NCI-H2081 treated with DMSO at 0.1 percent for 48 hours (cell line): ENCODE results near the gene NFKBIZ.

Source experiments
- DNase-seq: peaks from one replicate; lab custom pipeline; 2025; lab: John Stamatoyannopoulos, UW

NFKBIZ gene

DNA sequence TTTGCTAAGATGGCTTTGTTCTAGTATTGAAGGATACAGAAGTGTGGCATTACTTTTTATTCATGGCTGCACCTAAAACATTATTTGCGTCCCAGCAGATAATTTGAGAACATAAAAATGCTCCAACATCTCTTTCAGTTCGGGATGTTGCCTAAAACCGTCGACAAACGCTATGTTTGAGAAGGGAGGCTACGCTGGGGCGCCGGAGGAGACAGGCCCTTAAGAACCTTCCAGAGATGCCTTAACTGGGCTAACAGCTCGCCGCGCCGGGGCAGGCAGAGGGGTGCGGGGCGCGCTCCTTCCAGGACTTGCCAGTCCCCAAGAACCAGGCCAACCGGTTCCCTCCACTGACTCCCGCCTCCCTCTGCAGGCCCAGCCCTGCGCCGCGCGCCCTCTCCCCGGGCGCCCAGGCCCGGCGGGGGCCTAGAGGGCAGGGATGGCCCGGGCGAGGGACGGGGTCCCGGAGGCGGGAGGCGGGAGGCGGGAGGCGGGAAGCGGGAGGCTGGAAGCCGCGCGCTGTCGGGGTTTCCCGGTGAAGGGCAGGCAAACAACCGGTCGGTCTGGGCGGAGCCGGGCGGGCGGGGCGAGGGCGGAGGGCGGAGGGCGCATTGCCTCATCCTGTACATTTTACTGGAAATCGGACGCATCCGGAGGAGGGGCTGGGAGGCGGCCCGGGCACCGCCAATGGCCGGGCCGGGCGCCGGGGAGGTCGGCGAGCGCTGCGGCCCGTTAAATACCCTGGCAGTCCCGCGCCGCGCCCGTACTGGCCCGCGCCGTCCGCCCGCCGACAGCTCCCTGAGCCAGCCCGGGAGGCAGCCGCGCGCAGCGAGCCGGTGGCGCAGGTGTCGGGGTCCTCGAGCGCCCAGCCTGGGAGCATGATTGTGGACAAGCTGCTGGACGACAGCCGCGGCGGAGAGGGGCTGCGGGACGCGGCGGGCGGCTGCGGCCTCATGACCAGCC is at the start of gene NFKBIZ:
TSS of gene NFKBIZ (plus strand) at position 761 of the 960 bp plus-strand sequence. CDS start at position 876, 115 bp downstream.
- DNase-seq = peak; percentile 44

DNA sequence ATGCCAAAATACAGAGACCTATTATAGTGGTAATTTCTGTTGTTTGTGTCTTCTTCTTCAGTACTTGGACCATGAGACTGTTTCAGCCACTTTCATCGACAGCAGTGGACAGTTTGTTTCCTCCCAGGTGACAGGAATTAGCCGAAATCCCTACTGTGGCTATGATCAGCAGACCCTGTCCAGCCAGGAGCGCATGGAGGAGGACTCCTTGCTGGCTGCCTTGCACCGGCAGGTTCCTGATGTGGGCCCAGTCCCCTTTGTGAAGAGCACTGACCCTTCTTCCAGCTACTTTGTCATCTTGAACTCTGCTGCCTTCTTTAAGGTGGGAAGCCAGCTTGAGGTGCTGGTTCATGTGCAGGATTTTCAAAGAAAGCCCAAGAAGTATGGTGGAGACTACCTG is 48.1 kb upstream of the NFKBIZ start:
- DNase-seq = no peak

DNA sequence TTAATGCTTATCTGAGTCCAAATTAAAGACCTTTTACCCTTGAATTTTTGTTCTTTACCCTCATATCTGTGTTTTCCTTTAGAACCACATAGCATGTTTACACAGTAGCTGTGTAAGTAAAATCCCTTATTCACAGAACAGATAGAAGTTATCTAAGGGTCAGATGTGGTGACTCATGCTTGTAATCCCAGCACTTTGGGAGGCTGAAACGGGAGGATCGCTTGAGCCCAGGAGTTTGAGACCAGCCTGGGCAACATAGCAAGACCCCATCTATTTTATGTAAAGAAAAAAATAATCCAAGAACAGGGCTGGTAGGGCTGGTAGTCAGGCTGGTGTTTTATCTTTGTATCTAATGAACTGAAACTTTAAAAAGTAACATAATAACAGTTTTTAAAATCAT is 47.1 kb upstream of the NFKBIZ start:
- no peak for DNase-seq

- peak; percentile 49 for DNase-seq
These were observed 46.0 kb upstream of the NFKBIZ start for GRCh38 chr3:101803173-101803782.

- no peak for DNase-seq
These were observed 45.4 kb upstream of the NFKBIZ start for GRCh38 chr3:101803939-101804338.

GRCh38 chr3:101806491-101806890 is 42.8 kb upstream of the NFKBIZ start:
- DNase-seq = no peak

GRCh38 chr3:101807888-101808287 is 41.4 kb upstream of the NFKBIZ start:
- no peak for DNase-seq

DNA sequence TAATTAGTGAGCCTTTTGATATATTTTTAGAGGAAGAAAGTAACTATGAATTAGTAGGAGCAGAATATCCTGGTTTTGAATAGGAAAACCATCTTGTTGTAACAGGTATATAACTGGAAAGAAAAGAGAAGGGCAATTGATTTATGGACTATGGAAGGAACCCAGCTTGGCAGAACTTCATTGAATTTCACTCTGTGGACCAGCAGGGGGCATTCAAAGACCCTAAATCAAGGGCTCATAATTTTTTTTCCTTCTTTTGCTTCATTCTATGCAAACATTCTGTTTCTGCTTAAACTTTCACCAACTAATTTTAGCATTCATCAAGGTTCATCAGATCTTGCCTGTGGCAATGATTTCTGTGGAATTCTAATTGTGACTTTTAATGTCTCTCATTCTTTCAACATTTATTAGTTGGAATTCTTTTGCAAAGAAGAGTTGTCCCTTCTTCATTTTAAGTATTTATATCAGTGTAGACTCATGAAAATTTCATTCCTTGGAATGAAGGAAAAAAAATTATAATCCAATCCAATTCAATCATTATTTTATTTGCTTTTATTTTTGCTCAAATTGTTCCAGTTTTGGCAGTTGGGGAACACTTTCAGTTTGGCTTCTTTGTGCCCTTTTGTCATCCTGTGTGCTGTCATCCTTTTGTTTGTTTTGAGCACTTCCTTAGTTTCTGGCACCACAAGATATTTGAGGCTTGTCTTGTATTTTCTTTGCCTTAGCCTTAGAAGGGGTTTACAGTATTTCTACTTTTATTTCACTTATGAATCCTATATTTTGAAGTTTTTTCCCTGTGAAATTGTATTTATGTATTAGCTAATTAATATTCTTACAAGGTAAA is 39.9 kb upstream of the NFKBIZ start:
- DNase-seq = no peak

DNA sequence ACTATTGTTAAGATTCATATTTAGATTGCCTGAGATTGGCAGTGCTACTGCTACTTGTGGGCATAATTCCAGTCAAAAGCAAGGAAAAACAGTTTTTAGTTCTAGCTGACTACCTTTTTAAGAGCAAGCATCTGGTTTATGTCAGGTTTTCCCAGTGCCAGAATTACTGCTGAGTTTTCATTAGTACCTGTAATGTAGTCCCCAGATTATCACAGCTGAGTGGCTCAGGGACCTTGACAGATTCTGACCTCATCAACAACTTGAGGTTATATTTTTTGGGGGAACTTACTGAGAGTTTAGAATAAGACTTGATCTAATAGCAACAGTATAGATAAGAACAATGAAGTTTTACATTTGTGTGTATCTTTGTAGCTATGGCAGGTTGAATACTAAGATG is 39.3 kb upstream of the NFKBIZ start:
- DNase-seq = no peak

DNA sequence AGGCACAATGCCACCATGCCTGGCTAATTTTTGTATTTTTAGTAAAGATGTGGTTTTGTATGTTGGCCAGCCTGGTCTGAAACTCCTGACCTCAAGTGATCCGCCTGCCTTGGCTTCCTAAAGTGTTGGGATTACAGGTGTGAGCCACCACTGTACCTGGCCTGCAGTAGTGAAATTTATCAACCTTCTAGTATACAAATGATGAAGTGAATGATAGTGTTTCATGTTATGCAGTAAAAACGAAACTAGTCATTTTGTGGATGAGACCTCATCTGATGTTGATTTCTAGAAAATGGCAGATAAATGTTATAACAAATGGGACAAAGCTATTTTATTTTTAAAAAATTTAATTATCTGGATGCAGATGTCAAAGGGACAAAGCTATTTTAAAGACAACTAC is 37.4 kb upstream of the NFKBIZ start:
- DNase-seq = no peak

GRCh38 chr3:101812895-101813294 is 36.4 kb upstream of the NFKBIZ start:
- no peak for DNase-seq

DNA sequence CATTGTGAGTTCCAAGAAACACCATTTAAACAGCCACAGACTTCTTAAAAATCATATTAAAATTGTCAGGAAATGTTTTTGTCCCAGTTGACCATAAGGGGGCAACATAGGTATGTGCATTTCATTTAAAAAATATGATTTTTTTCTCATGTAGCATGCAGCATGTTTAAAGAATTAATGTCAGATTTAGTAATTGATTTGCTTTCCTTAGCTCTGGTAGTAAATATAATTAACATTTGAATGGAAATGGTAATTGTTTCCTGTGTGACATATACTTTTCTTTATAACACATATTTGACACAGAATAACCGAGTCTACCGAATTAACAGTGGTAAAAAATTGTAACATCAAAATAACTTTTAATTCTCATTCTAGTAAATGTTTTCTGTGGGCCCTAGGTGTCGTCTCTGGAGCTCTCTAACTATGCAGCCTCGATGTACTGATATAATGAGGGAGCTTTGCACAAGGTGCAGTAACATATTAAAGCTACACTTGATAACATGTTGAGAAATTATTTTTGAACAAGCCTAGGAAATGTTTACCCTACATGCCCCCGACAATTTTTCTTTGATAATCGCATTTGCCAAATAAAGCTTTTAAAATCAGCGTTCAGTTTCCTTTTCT is 35.4 kb upstream of the NFKBIZ start:
- DNase-seq = no peak

DNA sequence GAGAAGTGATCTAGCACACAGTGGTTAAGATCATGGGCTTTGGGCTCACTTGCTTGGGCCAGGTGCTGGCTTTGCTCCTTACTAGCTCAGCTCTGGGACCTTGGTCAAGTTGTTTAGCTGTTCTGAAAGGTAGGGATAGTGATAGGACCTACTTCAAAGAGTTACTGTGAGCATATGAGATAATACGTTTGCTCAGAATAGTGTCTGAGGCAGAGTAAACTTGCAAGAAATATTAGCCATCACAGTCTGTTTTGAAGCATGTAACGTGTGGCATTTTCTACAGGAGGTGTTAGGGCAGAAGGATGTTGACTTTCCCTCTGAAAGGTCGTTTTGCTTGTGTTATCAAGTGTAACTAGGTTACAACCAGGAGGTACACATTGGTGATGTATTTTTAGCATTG is 34.5 kb upstream of the NFKBIZ start:
- DNase-seq = no peak

- no peak for DNase-seq
These were observed 32.8 kb upstream of the NFKBIZ start for GRCh38 chr3:101816215-101817149.

DNA sequence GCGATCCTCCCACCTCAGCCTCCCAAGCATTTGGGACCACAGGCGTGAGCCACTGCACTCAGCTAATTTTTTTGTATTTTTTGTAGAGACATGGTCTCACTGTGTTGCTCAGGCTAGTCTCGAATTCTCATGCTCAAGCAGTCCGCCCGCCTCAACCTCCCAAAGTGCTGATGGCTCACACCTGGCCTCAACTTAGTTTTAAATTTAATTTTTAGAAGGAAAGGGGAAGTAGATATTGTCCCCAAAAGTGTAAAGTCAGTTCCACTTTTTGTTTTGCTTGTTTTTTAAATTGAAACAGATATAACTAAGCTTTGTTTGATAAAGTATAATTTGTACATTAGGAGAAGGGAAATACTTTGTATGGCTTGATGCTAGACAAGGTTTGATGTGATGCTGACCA is 31.3 kb upstream of the NFKBIZ start:
- DNase-seq = no peak

- DNase-seq = no peak
These were observed 29.6 kb upstream of the NFKBIZ start for GRCh38 chr3:101819649-101820206.

GRCh38 chr3:101821503-101821902 is 27.8 kb upstream of the NFKBIZ start:
- DNase-seq = no peak

GRCh38 chr3:101823525-101823924 is 25.8 kb upstream of the NFKBIZ start:
- no peak for DNase-seq

DNA sequence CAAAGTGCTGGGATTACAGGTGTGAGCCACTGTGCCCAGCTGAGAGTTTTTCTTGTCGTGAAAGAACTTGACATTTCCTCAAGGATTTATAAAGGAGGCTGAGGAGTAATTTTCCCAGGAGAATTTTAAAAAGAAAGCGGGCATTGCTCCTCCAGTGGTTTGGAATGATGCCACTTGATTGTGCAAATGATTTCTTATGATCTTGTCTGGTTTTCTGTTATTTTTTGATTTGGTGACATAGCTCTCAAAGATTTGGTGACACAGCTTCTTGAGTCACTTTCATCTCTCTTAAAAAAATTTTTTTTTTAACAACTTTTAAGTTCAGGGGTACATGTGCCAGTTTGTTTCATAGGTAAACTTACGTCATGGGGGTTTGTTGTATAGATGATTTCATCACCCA is 24.6 kb upstream of the NFKBIZ start:
- DNase-seq = no peak

GRCh38 chr3:101825904-101826445 is 23.3 kb upstream of the NFKBIZ start:
- no peak for DNase-seq
